Astrocyte (in vitro differentiated cells and primary cell): ENCODE data around the gene WFDC13.

Source experiments
- EZH2 ChIP-seq: IDR thresholded peaks from 2 replicates; pipeline ENCODE4 v1.6.1; 2012; ENCODE audit warnings: mild to moderate bottlenecking, low read length, inconsistent platforms; ENCODE audit not compliant: insufficient read depth
- TF ChIP-seq, protein P1 (sequence below): IDR thresholded peaks from 2 replicates; pipeline ENCODE4 v1.5.1; 2011; ENCODE audit warnings: low read depth, mild to moderate bottlenecking, inconsistent platforms, low read length, moderate library complexity; ENCODE audit not compliant: insufficient read depth

DNA sequence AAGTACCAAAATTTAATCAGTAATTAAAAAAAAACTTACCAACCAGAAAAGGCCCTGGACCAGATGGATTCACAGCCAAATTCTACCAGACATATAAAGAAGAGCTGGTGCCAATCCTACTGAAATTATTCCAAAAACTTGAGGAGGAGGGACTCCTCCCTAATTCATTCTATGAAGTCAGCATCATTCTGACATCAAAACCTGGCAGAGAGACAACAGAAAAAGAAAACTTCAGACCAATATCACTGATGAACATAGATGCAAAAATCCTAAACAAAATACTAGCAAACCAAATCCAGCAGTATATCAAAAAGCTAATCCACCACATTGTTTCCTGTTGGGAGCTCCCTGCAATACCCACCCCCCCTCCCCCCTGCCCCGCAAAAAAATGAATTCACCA is 31.7 kb upstream of the WFDC13 start, which contains the start of gene WFDC11:
- TF ChIP-seq, protein P1, sequence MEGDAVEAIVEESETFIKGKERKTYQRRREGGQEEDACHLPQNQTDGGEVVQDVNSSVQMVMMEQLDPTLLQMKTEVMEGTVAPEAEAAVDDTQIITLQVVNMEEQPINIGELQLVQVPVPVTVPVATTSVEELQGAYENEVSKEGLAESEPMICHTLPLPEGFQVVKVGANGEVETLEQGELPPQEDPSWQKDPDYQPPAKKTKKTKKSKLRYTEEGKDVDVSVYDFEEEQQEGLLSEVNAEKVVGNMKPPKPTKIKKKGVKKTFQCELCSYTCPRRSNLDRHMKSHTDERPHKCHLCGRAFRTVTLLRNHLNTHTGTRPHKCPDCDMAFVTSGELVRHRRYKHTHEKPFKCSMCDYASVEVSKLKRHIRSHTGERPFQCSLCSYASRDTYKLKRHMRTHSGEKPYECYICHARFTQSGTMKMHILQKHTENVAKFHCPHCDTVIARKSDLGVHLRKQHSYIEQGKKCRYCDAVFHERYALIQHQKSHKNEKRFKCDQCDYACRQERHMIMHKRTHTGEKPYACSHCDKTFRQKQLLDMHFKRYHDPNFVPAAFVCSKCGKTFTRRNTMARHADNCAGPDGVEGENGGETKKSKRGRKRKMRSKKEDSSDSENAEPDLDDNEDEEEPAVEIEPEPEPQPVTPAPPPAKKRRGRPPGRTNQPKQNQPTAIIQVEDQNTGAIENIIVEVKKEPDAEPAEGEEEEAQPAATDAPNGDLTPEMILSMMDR, result no peak
- no peak for TF ChIP-seq EZH2
